IMR-90 (cell line): ENCODE data around the gene WASHC4. TPM values are rescaled to one million over a fixed set of nuclear protein-coding genes. Genes with fewer than 3 reads are reported as not detected.

Source experiments
- polyA plus RNA-seq, 3 experiments: library from polyadenylated mRNA; depleted of rRNA; stranded (reverse); fragments of >200 nt; gene quantifications; 2 replicates each; pipeline ENCODE4 v1.2.3, GENCODE V29; 2012; ENCODE audit warnings: low replicate concordance in 1 of 3
- total RNA-seq: library from RNA; depleted of rRNA; stranded (reverse); fragments of >200 nt; gene quantifications from 2 replicates; pipeline ENCODE4 v1.2.3, GENCODE V29; 2012; rRNA removed

Gene WASHC4
- total and polyA plus RNA-seq, 2 of the 4 experiments (the other 2 are of a cell fraction), result 16.4 to 47.0 TPM

Other genes starting within 250 kb of the WASHC4 start
- gene SLC41A2, start 149.4 kb upstream of the WASHC4 start, total RNA-seq, result 6.8 and 14.4 TPM in 2 replicates
- 1.2 and 1.5 TPM in 2 replicates for gene SLC41A2, start 149.4 kb upstream of the WASHC4 start, polyA plus RNA-seq (2012; rRNA removed)
- 5.3 and 5.6 TPM in 2 replicates for gene NOPCHAP1, start 121.4 kb upstream of the WASHC4 start, total RNA-seq
- gene NOPCHAP1, start 121.4 kb upstream of the WASHC4 start, polyA plus RNA-seq (2012; rRNA removed), result 9.3 and 9.9 TPM in 2 replicates
- gene ALDH1L2, start 23.3 kb upstream of the WASHC4 start, total RNA-seq, result 16.7 and 22.8 TPM in 2 replicates
- 16.2 and 21.1 TPM in 2 replicates for gene ALDH1L2, start 23.3 kb upstream of the WASHC4 start, polyA plus RNA-seq (2012; rRNA removed)
- 42.3 and 53.3 TPM in 2 replicates for gene APPL2, start 128.4 kb downstream of the WASHC4 start, total RNA-seq
- gene APPL2, start 128.4 kb downstream of the WASHC4 start, polyA plus RNA-seq (2012; rRNA removed), result 50.3 and 65.8 TPM in 2 replicates
- gene C12orf75, start 223.0 kb downstream of the WASHC4 start, total RNA-seq, result 145 and 216 TPM in 2 replicates
- 264 and 278 TPM in 2 replicates for gene C12orf75, start 223.0 kb downstream of the WASHC4 start, polyA plus RNA-seq (2012; rRNA removed)